Measurements from ENCODE around the gene TNNC1.

TNNC1 gene

DNA sequence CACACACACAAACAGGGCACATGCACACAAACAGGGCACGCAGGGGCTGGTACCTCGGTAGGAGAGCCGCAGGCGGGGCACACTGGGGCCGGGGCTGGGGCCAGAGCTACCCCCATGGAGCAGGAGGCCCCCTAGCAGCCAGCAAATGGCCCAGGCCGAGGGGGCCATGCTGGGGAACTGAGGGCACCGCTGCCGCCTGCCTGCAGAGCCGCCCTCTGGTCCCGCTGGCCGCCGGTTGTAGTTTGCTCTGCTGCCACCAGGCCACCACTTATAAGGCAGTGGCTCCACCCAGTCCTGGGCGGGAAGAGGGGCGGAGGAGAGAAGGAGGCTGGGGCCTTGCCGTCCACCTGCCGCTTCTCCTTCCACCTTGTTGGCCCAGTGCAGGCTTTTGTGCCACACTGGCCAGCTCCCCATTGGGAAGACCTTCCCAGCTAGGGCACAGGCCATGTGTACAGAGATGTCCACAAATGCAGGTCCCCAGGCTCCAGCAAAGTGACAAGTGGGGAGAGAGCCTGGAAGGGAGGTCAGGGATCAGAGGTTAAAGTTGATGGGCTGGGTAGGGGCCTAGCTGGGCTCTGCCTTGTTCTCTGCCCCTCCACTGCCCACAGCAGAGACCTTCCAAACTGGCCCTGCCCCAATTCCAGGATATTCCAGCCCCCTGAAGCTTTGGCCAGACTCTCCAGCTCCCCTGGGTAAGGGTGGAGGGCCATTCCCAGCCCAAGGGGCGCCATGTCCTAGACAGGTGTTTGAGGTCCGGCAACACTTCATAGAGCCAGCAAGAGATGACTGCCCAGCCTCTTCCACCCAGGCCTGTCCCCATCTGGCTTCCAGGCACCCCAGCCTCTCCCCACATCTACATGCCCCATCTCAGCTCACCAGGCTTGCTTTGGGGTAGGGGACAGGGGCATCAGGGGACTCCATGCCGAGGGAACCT lies 8.7 kb downstream of the TNNC1 start, which contains the start of gene SEMA3G:
SEMA3G (minus strand) TSS at position 244 of the 934 bp plus-strand sequence; CDS start at position 168, 76 bp downstream.
- in situ Hi-C loops (cut with HindIII; ENCODE audit: low sequenced_read_pairs) = no loop called here

- in situ Hi-C loops (cut with HindIII; ENCODE audit: low sequenced_read_pairs) = no loop called here
These were observed 9.8 kb downstream of the TNNC1 start for GRCh38 chr3:52443791-52444687.

DNA sequence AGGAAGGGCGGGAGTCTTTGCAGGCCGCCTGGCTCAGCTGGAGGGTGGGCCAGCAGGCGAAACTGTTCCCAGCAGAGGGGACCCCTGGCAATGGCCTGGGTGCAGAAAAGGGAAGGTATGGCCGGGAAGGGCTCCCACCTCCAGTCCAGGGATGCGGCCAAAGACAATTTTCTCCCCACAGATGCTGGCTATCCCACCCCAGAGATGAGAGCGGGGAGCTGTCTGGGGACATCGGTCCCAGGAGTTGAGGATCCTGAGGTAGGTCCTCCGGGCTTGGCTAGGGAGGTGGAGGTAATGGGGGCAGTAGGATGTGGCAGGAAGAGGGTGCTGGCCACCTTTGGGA lies 10.6 kb downstream of the TNNC1 start:
- in situ Hi-C loops (cut with HindIII; ENCODE audit: low sequenced_read_pairs) = no loop called here

- in situ Hi-C loops (cut with HindIII; ENCODE audit: low sequenced_read_pairs) = no loop called here
These were observed 11.2 kb downstream of the TNNC1 start for GRCh38 chr3:52442409-52443267.

DNA sequence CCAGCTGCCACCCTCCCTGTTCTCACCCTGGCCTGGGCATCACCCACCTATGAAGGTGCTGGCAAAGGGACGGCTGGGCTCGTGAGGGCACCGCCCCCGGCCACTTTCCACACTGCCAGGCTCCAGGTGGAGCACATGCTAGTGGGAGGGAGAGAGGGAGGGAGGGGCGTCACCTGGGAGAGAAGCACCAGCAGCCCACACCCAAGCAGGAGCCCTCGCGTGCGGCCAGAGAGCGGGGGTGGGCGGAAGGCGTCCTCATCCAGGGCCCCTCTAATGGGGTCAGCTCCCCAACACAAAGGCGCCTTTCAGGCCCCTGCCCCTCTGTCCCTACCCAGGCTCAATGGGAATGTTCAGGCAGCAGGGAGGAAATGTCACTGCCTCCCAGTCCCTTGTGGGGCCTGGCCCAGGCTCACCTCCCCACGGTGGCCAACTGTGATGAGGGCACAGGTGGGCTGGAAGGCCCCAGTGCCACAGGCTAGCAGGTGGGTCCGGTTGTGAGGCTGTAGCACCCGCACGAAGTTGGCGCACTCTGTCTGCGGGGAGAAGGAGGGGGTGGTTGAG lies 12.0 kb downstream of the TNNC1 start:
- in situ Hi-C loops (cut with HindIII; ENCODE audit: low sequenced_read_pairs) = no loop called here

GRCh38 chr3:52441091-52441771 lies 12.6 kb downstream of the TNNC1 start:
- in situ Hi-C loops (cut with HindIII; ENCODE audit: low sequenced_read_pairs) = no loop called here

GRCh38 chr3:52440671-52441070 lies 13.2 kb downstream of the TNNC1 start:
- in situ Hi-C loops (cut with HindIII; ENCODE audit: low sequenced_read_pairs) = no loop called here

GRCh38 chr3:52440249-52440551 lies 13.6 kb downstream of the TNNC1 start:
- in situ Hi-C loops (cut with HindIII; ENCODE audit: low sequenced_read_pairs) = no loop called here

- in situ Hi-C loops (cut with HindIII; ENCODE audit: low sequenced_read_pairs) = no loop called here
These were observed 14.2 kb downstream of the TNNC1 start for GRCh38 chr3:52439426-52440248.

GRCh38 chr3:52438579-52439425 lies 15.0 kb downstream of the TNNC1 start:
- in situ Hi-C loops (cut with HindIII; ENCODE audit: low sequenced_read_pairs) = no loop called here

- in situ Hi-C loops (cut with HindIII; ENCODE audit: low sequenced_read_pairs) = no loop called here
These were observed 15.8 kb downstream of the TNNC1 start for GRCh38 chr3:52438104-52438376.

DNA sequence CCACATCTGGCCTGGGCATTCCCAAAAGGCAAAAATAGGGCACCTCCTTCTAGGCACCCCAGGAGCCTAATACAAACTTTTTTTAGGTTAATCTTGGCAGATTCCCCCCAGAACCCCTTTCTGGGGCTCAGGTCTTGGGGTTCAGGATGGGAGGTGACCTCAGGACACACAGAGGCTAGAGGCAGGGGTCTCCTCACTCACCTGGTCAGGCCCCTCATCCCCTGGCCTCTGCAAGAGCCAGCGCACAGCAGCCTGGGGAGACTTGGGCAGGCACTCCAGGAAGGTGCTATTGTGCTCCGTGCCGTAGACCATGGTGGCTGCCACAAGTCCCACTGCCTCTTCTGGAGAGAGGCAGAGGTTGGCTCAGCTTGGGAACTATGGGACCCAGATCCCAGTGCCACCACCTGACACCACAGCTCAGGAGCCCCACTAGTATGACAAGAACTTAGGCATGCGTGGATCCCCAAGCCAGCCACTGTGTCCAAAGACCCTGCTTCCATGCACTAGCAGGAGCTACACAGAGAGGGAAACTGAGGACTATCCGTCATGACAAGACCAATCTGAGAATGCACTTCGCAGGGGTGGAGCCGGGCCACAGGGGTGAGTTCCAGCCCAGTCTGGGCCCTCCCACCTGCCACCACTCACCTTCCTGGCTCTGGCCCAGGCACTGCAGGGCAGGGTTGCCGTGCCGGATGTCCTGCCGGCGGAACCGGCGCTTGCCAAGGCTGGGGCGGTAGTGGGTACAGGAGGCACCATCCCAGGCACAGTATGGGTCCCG lies 16.3 kb downstream of the TNNC1 start:
- in situ Hi-C loops (cut with HindIII; ENCODE audit: low sequenced_read_pairs) = no loop called here

- in situ Hi-C loops (cut with HindIII; ENCODE audit: low sequenced_read_pairs) = no loop called here
These were observed 17.2 kb downstream of the TNNC1 start for GRCh38 chr3:52436500-52437149.

GRCh38 chr3:52435246-52436101 lies 18.4 kb downstream of the TNNC1 start:
- in situ Hi-C loops (cut with HindIII; ENCODE audit: low sequenced_read_pairs) = no loop called here

DNA sequence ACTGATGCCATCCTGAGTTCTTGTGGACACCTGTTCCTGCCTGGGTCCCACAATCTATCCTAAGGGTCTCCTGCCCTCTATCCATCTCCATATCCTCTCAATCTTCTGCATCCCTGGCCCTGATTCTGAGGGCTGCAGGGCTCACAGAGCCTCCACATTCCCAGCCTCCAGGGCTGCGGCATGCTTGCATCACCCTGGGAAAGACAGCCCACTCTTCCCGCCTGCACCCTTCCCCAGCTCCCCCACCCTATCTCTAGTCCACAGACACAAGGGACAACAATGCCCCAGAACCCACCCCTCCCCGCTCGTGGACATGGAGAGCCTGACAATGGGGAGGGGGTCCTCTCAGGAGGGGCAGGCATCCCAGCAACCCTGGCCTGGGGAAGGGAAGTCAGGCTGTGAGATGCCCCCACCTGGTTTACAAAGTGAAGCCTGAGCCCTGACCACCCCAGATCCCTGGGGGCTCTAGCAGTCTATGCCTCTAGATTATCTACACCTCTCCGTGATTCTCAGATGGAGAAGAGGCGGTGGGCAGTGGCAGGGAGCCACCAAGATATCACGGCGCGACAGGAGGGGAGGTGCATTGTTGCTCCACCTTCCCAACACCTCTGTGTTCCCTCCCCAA lies 19.2 kb downstream of the TNNC1 start:
- in situ Hi-C loops (cut with HindIII; ENCODE audit: low sequenced_read_pairs) = no loop called here

- in situ Hi-C loops (cut with HindIII; ENCODE audit: low sequenced_read_pairs) = no loop called here
These were observed 19.8 kb downstream of the TNNC1 start for GRCh38 chr3:52433996-52434479.

Data from DLD1 (cell line).